Measurements from ENCODE around the gene SKA1. TPM values are rescaled to one million over a fixed set of nuclear protein-coding genes. Genes with fewer than 3 reads are reported as not detected.

The SKA1 gene
- total and polyA plus RNA-seq, 9 of the 15 experiments (the other 6 are each of a cell fraction or from before 2014, with no cell fraction given) = 27.8 to 67.2 (median 41.9) TPM

DNA sequence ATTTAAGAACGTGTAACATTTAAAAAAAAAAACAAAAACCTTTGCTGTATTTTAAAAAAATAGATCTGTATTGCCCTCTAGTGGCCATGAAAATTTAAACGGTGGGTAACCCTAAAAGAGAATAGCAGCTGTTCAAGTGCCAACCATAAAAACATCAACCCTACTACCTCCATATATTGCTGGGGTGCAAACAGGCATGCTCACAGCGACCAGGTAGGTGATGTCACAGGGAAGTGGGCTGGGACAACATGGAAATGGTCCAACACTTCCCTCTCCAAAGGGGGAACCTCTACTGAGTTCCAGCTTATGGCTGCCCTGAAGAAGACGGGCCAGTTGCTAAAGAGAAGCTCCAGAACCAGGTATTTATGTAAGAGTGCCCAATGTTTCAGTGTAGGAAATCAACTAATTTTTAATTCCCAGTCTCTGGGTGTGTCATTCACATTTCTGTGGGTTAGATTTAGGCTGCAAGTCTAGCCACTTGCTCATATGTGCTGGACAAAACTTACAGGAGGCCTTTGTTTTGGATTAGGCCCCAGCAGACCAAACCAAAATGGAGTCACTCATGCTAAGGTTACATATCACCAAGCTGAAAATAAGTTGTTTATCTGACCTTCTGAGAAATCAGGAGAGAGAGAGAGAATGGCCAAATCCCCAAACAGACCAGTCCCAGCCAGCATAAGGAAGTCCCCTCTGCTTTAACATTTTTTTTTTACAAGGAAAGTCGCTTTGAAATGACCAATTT is 54.5 kb downstream of the SKA1 start (continued):
- TF ChIP-seq, protein P1, sequence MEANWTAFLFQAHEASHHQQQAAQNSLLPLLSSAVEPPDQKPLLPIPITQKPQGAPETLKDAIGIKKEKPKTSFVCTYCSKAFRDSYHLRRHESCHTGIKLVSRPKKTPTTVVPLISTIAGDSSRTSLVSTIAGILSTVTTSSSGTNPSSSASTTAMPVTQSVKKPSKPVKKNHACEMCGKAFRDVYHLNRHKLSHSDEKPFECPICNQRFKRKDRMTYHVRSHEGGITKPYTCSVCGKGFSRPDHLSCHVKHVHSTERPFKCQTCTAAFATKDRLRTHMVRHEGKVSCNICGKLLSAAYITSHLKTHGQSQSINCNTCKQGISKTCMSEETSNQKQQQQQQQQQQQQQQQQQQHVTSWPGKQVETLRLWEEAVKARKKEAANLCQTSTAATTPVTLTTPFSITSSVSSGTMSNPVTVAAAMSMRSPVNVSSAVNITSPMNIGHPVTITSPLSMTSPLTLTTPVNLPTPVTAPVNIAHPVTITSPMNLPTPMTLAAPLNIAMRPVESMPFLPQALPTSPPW (CRISPR knock-in tag; IDR thresholded peaks at IDR 0.05) = no peak
- peak; percentile 65; the same call in 1 of the 2 replicates for TF ChIP-seq ZNF384 (IDR thresholded peaks at IDR 0.05; ENCODE audit: low read depth, low read length)
- TF ChIP-seq ZNF699 (CRISPR knock-in tag; IDR thresholded peaks at IDR 0.05; ENCODE audit: insufficient replicate concordance) = no peak
- no peak for TF ChIP-seq COPS2 (conservative IDR thresholded peaks at IDR 0.05)
- TF ChIP-seq ZNF785 (CRISPR knock-in tag; IDR thresholded peaks at IDR 0.05) = no peak
- no peak for TF ChIP-seq NR1H2 (CRISPR knock-in tag; IDR thresholded peaks at IDR 0.05)
- TF ChIP-seq RBM15 (IDR thresholded peaks at IDR 0.05; ENCODE audit: insufficient read depth, low read length) = no peak
- TF ChIP-seq, protein P2, sequence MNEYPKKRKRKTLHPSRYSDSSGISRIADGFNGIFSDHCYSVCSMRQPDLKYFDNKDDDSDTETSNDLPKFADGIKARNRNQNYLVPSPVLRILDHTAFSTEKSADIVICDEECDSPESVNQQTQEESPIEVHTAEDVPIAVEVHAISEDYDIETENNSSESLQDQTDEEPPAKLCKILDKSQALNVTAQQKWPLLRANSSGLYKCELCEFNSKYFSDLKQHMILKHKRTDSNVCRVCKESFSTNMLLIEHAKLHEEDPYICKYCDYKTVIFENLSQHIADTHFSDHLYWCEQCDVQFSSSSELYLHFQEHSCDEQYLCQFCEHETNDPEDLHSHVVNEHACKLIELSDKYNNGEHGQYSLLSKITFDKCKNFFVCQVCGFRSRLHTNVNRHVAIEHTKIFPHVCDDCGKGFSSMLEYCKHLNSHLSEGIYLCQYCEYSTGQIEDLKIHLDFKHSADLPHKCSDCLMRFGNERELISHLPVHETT (CRISPR knock-in tag; conservative IDR thresholded peaks at IDR 0.05 in 1 of 2, IDR thresholded peaks at IDR 0.05 in 1 of 2) = no peak
- TF ChIP-seq NFIX (CRISPR knock-in tag; IDR thresholded peaks at IDR 0.05; ENCODE audit: low read depth) = no peak
- TF ChIP-seq, protein P3, sequence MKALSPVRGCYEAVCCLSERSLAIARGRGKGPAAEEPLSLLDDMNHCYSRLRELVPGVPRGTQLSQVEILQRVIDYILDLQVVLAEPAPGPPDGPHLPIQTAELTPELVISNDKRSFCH (CRISPR knock-in tag; IDR thresholded peaks at IDR 0.05) = no peak
- TF ChIP-seq, protein P3 (tag; IDR thresholded peaks at IDR 0.05) = peak; percentile 64; the same call in 1 of the 2 replicates
- TF ChIP-seq PTRF (tag; IDR thresholded peaks at IDR 0.05) = peak; percentile 75; the same call in 1 of the 2 replicates
- TF ChIP-seq MEIS2 (IDR thresholded peaks at IDR 0.05; ENCODE audit: partially characterized antibody) = no peak
- no peak for TF ChIP-seq GTF2E2 (tag; IDR thresholded peaks at IDR 0.05)
- no peak for TF ChIP-seq SP2 (IDR thresholded peaks at IDR 0.05; ENCODE audit: extremely low read depth, low read depth, low read length, poor library complexity, severe bottlenecking)
- TF ChIP-seq, protein P4, sequence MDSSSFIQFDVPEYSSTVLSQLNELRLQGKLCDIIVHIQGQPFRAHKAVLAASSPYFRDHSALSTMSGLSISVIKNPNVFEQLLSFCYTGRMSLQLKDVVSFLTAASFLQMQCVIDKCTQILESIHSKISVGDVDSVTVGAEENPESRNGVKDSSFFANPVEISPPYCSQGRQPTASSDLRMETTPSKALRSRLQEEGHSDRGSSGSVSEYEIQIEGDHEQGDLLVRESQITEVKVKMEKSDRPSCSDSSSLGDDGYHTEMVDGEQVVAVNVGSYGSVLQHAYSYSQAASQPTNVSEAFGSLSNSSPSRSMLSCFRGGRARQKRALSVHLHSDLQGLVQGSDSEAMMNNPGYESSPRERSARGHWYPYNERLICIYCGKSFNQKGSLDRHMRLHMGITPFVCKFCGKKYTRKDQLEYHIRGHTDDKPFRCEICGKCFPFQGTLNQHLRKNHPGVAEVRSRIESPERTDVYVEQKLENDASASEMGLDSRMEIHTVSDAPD (CRISPR knock-in tag; IDR thresholded peaks at IDR 0.05) = no peak
- TF ChIP-seq, protein P5, sequence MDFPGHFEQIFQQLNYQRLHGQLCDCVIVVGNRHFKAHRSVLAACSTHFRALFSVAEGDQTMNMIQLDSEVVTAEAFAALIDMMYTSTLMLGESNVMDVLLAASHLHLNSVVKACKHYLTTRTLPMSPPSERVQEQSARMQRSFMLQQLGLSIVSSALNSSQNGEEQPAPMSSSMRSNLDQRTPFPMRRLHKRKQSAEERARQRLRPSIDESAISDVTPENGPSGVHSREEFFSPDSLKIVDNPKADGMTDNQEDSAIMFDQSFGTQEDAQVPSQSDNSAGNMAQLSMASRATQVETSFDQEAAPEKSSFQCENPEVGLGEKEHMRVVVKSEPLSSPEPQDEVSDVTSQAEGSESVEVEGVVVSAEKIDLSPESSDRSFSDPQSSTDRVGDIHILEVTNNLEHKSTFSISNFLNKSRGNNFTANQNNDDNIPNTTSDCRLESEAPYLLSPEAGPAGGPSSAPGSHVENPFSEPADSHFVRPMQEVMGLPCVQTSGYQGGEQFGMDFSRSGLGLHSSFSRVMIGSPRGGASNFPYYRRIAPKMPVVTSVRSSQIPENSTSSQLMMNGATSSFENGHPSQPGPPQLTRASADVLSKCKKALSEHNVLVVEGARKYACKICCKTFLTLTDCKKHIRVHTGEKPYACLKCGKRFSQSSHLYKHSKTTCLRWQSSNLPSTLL (IDR thresholded peaks at IDR 0.05) = no peak
- TF ChIP-seq, protein P6, sequence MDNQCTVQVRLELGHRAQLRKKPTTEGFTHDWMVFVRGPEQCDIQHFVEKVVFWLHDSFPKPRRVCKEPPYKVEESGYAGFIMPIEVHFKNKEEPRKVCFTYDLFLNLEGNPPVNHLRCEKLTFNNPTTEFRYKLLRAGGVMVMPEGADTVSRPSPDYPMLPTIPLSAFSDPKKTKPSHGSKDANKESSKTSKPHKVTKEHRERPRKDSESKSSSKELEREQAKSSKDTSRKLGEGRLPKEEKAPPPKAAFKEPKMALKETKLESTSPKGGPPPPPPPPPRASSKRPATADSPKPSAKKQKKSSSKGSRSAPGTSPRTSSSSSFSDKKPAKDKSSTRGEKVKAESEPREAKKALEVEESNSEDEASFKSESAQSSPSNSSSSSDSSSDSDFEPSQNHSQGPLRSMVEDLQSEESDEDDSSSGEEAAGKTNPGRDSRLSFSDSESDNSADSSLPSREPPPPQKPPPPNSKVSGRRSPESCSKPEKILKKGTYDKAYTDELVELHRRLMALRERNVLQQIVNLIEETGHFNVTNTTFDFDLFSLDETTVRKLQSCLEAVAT (IDR thresholded peaks at IDR 0.05) = no peak
- no peak for TF ChIP-seq HOXB6 (CRISPR knock-in tag; IDR thresholded peaks at IDR 0.05; ENCODE audit: borderline replicate concordance)
